ENCODE results near the gene PFAS.

GRCh38 chr17:8312251-8312650 lies 63.2 kb downstream of the PFAS start:
- TF ChIP-seq EZH2 (IDR thresholded peaks at IDR 0.05; ENCODE audit: low read depth, unreplicated experiment): no peak
- no peak for TF ChIP-seq POLR2AphosphoS5 (IDR thresholded peaks at IDR 0.05; ENCODE audit: low read depth)
- no peak for TF ChIP-seq CTCF (conservative IDR thresholded peaks at IDR 0.05; ENCODE audit: low read depth in 2 of 2)
- TF ChIP-seq CREB1 (CRISPR knock-in tag; IDR thresholded peaks at IDR 0.05; ENCODE audit: low read depth): no peak
- TF ChIP-seq ZNF114 (CRISPR knock-in tag; IDR thresholded peaks at IDR 0.05): no peak
- TF ChIP-seq EZH2phosphoT487 (IDR thresholded peaks at IDR 0.05; ENCODE audit: unreplicated experiment): no peak
- no peak for TF ChIP-seq REST (IDR thresholded peaks at IDR 0.05; ENCODE audit: unreplicated experiment)
- TF ChIP-seq ZNF331 (CRISPR knock-in tag; IDR thresholded peaks at IDR 0.05; ENCODE audit: low read depth): no peak
- TF ChIP-seq JUNB (IDR thresholded peaks at IDR 0.05; ENCODE audit: unreplicated experiment): no peak

Measured in GM23338 (cell line).